ENCODE measurements around the gene LRRK2.
"Not testable (repeated sequence)": the region's sequence is repeated elsewhere in the genome, so short reads cannot be mapped to it uniquely, and the experiment has no call there.

LRRK2 gene

GRCh38 chr12:40312982-40313576 lies 88.3 kb downstream of the LRRK2 start:
- no peak for DNase-seq (ENCODE audit: low read depth in 3 of 3, low spot score in 1 of 3)

GRCh38 chr12:40313928-40314327 lies 89.1 kb downstream of the LRRK2 start:
- DNase-seq (ENCODE audit: low read depth in 3 of 3, low spot score in 1 of 3), result no peak

- DNase-seq (ENCODE audit: low read depth in 3 of 3, low spot score in 1 of 3), result no peak
Measured at GRCh38 chr12:40314927-40315326, 90.1 kb downstream of the LRRK2 start.

GRCh38 chr12:40315375-40315774 lies 90.6 kb downstream of the LRRK2 start:
- DNase-seq (ENCODE audit: low read depth in 3 of 3, low spot score in 1 of 3), result no peak

GRCh38 chr12:40324261-40324660 lies 99.5 kb downstream of the LRRK2 start:
- no peak for DNase-seq (ENCODE audit: low read depth in 3 of 3, low spot score in 1 of 3)

GRCh38 chr12:40325349-40325960 lies 100.7 kb downstream of the LRRK2 start:
- DNase-seq (ENCODE audit: low read depth in 3 of 3, low spot score in 1 of 3), result no peak

- no peak for DNase-seq (ENCODE audit: low read depth in 3 of 3, low spot score in 1 of 3)
Measured at GRCh38 chr12:40327535-40327934, 102.7 kb downstream of the LRRK2 start.

GRCh38 chr12:40330180-40330579 lies 105.4 kb downstream of the LRRK2 start:
- DNase-seq (ENCODE audit: low read depth in 3 of 3, low spot score in 1 of 3), result no peak

GRCh38 chr12:40331886-40332285 lies 107.1 kb downstream of the LRRK2 start:
- DNase-seq (ENCODE audit: low read depth in 3 of 3, low spot score in 1 of 3), result no peak

GRCh38 chr12:40335991-40336390 lies 111.2 kb downstream of the LRRK2 start:
- no peak for DNase-seq (ENCODE audit: low read depth in 3 of 3, low spot score in 1 of 3)

GRCh38 chr12:40336573-40337199 lies 111.9 kb downstream of the LRRK2 start:
- DNase-seq (ENCODE audit: low read depth in 3 of 3, low spot score in 1 of 3), result no peak

GRCh38 chr12:40338071-40338470 lies 113.3 kb downstream of the LRRK2 start:
- no peak for DNase-seq (ENCODE audit: low read depth in 3 of 3, low spot score in 1 of 3)

- DNase-seq (ENCODE audit: low read depth in 3 of 3, low spot score in 1 of 3), result no peak
Measured at GRCh38 chr12:40338621-40339020, 113.8 kb downstream of the LRRK2 start.

GRCh38 chr12:40342010-40342409 lies 117.2 kb downstream of the LRRK2 start:
- no peak for DNase-seq (ENCODE audit: low read depth in 3 of 3, low spot score in 1 of 3)

- DNase-seq (ENCODE audit: low read depth in 3 of 3, low spot score in 1 of 3), result no peak
Measured at GRCh38 chr12:40343124-40343523, 118.3 kb downstream of the LRRK2 start.

- no peak for DNase-seq (ENCODE audit: low read depth in 3 of 3, low spot score in 1 of 3)
Measured at GRCh38 chr12:40344312-40344711, 119.5 kb downstream of the LRRK2 start.

- no peak for DNase-seq (ENCODE audit: low read depth in 3 of 3, low spot score in 1 of 3)
Measured at GRCh38 chr12:40351976-40352375, 127.2 kb downstream of the LRRK2 start.

GRCh38 chr12:40375076-40375475 lies 150.3 kb downstream of the LRRK2 start:
- no peak for DNase-seq (ENCODE audit: low read depth in 3 of 3, low spot score in 1 of 3)

- DNase-seq (ENCODE audit: low read depth in 3 of 3, low spot score in 1 of 3), result no peak
Measured at GRCh38 chr12:40376533-40377267, 151.9 kb downstream of the LRRK2 start.

GRCh38 chr12:40378691-40379090 lies 153.9 kb downstream of the LRRK2 start:
- no peak for DNase-seq (ENCODE audit: low read depth in 3 of 3, low spot score in 1 of 3)

GRCh38 chr12:40382217-40382616 lies 157.4 kb downstream of the LRRK2 start:
- DNase-seq (ENCODE audit: low read depth in 3 of 3, low spot score in 1 of 3), result no peak

- not testable (repeated sequence) for DNase-seq (ENCODE audit: low read depth in 3 of 3, low spot score in 1 of 3)
Measured at GRCh38 chr12:40387279-40387678, 162.5 kb downstream of the LRRK2 start.
